Measurements from ENCODE around the gene C19orf67.
A peak's percentile ranks its signal among the peaks of the same experiment; 100 is the strongest.

Gene C19orf67

DNA sequence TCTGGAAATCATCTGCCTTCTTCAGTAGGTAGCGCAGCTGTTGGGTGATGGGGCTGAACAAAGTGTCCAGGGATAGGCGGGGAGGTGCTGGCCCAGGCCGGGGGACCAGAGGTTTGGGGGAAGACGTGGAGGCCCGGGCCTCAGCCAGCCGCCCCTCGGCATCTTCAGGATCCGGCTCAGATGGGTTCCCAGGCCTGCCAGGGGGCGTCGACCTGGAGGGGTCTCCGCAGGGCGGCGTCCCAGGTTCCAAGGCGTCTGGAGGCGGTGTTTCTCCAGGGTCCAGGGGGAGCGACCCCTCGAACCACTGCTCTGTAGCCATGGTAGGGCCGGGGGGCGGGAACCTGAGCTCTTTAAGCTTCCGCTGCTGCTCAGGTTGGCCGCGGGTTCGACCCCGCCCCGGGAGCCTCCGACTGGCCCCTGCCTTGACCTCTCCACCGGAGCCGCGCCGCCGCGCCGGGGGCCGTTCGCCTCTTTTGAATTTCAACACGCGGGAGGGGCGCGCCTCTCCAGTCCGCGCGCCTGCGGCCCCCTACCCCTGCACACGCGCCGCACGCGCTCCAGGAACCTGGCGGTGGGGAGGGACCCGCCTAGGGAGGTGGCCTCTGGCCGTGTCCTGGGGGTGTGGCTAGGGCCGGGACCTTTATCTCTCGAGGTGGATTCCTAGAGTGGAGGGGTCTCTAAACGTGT is at the start of gene C19orf67:
Gene C19orf67, minus strand, starts transcription at position 475 of the 687 bp plus-strand sequence. Its CDS starts 156 bp downstream, at position 319.
- DNase-seq (ENCODE audit: low read depth in 3 of 3): no peak

DNA sequence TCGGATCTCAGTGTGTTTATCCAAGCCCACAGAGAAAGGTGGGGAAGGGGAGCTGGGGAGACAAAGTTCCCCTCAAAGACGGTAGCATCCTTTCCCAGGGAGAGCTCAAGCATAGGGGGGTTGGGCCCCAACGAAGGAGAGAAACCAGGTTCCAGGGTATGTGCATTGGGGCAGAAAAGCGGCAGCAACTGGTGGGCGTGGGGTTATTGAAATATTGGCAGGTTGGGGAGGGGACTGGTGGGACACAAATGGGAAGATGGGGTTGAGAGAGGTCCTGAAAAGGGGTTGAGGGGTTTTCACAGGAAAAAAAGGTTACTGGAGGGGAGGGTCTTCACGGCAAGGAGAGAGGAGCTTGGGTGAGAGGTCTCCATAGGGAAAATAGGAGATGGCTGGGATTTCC is 49.8 kb upstream of the C19orf67 start:
- no peak for DNase-seq (ENCODE audit: low read depth in 3 of 3)

DNA sequence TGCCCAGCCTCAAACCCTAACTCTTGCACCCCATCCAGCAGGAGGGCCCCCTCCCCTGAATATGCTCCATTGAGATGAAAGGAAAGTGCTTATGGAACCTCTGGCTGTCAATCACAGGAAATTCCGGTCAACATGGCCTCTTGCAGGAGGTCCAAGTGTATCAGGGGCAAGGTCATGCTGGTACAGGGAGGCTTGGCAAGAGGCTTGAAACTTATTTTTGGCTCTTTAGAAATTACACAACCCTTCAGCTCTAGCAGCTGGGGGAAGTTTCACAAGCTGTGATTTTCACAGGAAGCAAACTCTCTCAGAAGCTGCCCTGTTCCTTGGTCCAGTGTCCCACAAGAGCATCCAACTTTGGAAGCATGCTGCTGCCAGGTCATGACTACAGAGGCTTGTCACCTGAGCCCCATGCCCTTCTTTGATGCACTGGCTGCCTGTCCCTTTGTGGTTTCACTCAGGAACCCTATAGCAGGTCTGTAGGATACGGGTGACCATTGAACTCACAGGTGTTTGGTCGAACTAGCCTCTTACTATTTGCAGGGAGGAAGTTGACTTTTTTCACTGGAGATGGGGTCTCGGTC is 42.4 kb upstream of the C19orf67 start:
- DNase-seq (ENCODE audit: low read depth in 3 of 3): no peak

DNA sequence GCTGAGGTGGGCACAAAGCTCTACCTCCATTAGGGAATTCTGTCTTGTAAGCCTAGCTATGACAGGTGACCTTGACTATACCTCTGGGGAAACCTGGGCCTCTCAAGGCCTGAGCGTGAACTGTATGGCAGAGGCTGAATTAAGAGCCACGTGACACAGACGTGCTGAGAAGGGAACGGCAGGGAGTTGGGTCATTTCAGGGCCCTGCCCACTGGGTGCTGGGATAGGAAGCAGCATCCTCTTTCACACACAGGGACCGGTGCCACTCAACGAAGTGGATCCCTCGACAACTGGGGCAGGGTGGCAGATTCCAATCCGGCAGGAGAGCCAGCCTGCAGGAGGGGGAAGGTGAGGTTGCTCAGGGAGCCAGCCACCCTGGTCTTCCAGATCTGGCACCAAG is 41.6 kb upstream of the C19orf67 start:
- no peak for DNase-seq (ENCODE audit: low read depth in 3 of 3)

DNA sequence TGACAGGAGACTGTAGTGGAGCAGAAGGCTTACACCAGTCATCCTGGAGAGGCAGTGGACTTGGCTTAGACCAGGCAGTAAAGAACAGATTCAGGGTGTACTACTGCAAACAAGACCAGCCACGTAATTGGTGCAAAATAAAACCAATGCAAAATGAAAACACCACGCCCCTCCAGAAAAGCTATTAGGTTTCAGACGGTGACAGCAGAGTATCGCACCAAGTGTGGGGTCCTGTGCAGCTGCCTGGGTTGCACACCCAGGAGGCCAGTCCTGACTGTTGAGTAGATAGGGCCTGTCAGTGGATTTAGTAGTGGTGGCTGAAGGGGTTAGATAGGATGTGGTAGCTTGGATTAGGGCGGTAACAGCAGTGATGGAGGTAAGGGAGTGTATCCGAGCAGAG is 37.3 kb upstream of the C19orf67 start:
- DNase-seq (ENCODE audit: low read depth in 3 of 3): no peak

DNA sequence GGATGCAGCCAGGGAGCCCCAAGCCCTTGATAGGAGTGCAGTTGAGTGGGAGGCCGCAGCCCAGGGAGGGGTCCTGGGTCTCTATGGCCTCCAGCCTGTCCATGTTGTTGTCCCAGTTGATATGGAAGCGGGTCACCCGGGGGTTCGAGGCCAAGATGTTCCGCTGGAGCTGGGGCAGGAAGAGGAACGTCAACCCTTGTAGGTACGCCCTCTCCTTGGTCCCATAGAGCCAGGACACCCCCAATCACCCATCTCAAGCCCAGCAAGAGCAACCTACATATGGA is 34.9 kb upstream of the C19orf67 start:
- no peak for DNase-seq (ENCODE audit: low read depth in 3 of 3)

DNA sequence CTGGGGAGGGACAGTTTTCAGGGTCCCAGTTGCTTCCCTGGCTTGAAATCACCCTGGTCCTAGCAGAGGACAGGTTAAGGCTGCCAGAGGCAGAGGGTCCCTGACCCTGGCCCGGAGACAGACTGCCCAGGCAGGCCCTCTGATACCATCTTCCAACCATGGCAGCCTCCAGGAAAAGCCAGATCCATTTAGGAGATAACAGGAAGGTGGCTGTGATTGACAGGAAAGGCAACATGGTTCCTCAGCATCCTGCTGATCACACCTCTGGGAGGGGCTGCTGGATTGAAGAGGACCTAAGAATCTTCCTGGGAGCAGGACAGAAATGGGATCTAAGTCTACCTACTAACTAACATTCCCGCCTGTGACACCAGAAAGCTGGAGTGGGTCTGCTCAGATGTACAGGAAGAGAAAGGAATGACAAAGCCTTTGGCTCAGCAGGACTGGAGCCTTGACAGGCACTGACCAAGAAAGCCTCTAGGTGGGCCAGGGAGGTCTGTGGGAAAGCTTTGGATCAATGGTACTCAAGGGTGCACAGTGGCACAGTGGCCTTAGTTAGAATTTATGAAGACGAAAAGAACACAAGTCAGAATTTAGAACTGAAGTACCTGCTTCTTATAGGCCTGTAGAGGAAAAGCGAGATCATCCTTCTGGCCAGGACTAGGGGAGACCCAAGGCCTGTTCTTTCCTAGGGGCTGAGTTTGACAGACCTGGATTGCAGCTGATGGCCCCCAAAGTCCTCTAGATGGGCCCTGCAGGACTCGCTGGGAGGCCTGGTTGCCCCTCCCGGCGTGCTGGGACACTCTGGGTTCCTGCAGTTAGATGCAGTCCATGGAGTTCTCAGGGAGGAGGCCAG is 34.3 kb upstream of the C19orf67 start:
- no peak for DNase-seq (ENCODE audit: low read depth in 3 of 3)

DNA sequence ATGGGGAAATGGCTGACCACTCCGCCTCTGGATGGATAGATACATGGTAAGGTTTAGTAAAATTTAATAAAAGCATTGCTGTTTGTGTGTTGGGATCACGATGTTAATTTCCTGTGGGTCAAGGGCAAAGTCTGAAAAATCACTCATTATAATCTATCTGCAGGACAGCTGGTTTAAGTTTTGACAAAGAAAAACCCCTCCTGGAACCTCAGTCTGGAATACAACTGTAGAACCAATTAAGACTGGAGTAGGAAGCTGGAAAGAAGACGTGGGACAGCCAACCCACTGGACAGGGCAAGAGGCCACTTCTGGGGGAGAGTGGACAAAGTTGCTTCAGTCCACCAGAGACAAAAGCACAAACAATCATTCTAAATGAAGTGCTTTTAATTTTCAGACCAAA is 33.6 kb upstream of the C19orf67 start:
- no peak for DNase-seq (ENCODE audit: low read depth in 3 of 3)

DNA sequence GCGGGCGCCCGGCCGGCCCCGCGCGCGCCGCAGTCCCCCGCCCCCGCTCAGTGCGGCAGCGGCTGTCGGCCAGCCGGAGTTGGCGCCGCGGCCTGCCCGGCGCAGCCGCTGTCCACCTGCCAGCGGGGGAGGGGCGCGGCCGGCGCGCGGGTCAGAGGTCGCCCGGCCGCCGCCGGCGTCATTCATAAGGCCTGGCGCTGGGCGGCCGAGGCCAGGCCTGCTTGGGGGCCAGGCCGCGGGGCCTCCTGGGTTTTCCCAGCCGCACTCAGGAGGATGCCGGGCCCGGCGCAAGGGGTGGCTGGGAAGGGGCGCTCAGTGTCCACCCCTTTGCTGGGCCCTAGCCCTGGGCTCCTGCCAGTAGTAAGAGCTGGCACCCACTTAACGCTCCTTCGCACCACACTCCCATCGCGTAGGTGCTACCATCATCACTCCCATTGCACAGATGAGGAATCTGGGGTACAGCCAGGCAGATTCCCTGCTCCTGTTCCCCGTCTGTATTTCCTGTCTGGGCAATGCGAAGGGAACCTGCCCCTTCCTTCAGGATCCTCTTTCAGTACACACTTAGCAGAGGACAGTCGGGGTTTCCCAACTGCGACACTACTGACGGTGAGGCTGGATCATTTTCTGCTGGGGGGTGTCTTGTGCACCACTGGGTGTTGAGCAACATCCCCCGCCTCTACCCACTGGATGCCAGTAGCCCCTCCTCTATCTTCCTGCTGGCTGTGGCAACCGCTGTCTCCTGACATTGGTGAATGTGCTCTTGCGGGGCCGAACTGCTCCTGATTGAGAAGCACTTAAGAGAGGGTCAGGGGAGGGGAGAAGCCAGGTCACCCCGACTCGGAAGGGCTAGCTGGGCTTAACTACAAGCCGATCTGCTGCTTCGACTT is 32.8 kb upstream of the C19orf67 start:
- no peak for DNase-seq (ENCODE audit: low read depth in 3 of 3)

DNA sequence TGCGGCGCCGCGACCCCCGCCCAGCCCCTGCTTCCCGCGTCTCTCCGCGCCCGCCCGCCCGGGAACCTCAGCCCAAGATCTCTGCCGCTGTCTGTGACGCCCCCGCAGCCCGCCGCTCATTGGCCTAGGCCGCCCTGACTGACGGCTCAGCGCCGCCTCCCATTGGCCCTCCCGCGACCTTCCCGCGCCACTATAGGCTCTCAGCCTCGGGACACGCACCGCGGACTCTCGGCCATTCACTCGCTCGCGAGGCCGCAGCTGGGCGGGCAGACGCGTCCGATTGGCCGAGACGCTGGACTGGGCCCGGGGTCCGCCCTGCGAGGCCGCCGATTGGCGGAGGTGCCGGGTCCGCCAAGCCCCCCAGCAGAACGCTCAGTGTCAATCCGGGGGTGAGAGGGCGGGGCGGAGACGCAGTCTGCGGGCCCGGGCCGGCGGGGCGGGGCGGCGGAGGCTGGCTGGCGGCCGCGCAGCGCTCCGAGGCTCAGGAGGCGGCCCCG is 32.1 kb upstream of the C19orf67 start, which contains the start of gene PRKACA:
Gene PRKACA, minus strand, starts transcription at position 95 of the 497 bp plus-strand sequence. CDS start 215 bp downstream, outside the sequence.
- DNase-seq (ENCODE audit: low read depth in 3 of 3): peak; percentile 95 to 98 (median 95)

DNA sequence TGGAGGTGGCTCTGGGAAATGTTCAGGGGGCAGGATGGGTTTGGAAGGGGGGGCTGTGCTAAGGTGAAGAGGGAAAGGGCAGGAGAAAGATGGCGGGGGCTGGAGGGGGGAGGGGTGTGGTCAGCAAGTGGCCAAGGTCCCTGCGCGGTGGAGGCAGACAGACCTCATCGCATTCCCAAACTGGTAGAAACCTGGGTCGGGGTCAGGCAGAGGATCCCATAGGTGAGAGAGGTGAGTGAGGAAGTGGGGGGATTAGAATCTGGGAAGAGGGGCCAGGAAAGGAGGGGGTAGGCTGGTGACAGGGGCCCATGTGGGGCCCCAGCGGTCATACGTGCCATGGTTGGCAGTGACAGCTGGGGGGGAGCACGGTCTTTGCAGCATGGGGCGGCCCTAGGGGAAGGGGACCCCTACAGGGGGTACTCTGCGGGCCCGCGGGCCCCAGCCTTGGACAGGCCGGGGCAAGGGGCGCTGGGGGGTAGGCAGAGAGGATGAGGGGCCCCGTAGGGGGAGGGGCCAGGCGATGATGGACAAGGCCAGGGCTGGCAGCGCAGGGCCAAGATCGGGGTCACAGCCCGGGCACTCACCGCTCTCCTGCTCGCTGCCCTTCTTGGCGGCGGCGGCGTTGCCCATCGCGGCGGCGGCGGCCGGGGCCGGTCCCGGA is 31.5 kb upstream of the C19orf67 start:
- DNase-seq (ENCODE audit: low read depth in 3 of 3): no peak

DNA sequence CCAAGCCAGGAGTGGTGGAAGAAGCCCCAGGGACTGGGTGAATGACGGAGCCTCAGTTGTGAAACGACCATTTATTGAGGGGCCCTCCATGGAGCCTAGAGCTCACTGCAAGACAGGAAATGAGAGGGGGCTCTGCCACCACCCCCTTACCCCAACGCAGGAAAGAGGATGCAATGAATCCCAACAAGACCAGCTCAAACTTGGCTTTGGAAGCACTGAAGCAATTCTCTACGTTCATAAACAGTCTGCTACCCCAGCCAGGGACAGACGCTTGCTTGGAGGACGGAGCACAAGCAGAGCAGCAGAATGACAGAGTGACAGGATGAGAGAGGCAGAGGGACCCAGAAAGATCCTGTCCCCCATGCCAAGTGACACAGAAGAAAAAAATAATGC is 30.9 kb upstream of the C19orf67 start:
- DNase-seq (ENCODE audit: low read depth in 3 of 3): no peak

DNA sequence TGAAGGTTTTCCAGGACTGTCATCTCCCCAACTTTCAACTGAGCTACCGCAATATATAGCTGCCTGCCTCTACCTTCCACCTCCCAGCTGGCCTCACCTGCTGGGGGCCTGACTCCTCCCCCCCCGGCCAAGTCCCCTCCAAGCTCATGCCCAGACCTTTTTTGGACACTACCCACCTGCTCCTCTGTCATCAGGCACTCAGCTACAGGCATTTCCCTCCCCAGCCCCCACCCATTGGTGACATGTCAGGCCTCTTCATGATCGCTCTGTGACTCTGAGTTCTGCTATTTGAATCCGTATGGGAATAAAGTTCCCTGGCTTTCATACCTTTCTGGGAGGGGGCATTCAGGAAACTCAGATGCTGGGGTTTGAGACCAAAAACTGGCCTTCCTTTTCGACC is 30.2 kb upstream of the C19orf67 start:
- no peak for DNase-seq (ENCODE audit: low read depth in 3 of 3)

DNA sequence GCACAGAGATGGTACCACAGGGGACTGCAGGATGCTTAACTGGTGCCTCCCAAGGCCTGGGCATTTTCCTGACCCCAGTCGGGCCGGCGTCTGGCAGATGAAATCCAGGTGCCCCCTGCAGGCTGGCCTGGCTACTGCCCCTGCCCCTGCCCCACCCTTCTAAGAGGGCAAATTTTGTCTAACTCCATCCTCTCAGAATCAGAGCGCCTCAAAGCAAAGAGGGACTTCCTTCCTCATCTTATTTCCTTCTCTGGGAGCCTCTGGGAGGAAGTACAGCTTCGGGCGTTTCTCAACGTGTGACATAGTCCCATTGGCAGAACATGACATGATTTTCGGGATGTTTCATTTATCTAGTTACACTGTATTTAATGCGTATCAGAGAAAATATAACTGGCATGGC is 29.3 kb upstream of the C19orf67 start:
- peak in 2 of 3 donors; percentile 31 to 49 for DNase-seq (ENCODE audit: low read depth in 3 of 3)

DNA sequence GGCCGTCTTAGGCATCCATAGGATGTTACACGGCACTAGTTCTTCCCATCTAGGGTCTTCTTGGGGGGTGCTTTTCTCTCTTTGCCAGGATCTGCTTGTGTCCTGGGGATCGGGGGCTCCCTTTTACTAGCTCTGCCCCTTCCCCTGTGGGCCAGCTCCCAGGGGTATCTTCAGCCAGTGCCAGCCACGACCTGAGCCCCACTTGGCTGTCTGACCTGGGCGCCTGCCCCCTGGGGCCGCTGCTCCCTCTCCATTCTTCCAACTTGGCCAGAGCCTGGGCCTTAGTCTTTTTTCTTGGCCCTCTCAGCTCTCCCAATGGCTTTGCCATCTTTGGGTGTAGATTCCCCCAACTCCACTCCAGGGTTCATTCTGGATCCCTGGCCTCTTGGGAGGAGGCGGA is 28.9 kb upstream of the C19orf67 start:
- DNase-seq (ENCODE audit: low read depth in 3 of 3): no peak

DNA sequence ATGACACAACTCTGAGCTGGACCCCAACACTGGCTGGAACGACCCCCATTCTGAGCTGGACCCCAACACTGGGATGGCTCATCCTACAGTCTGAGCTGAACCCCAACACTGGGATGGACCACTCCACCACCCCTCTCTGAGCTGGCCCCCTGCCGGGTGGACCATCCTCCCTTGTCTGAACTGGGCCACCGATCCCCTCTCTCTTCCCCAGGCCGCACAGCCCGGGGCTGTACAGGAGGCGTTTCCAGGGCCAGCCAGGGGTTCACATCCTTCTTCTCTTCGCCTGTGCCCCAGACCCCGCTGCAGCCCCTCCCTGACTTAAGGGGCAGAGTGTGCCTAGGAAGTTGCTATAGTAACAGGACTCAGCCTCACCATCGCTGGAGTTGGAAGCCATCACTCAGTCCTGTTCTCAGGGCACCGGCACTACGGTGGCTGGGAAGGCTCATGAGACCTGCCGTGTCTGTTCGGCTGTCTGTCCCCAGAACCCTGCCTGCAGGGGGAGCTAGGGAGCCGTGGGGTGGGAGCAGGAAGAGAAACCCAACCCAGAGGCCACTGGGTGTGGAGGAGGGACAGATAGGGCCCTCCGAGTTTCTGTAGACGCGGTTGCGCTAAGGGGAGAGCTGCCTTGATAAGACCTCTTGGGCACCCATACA is 28.3 kb upstream of the C19orf67 start:
- DNase-seq (ENCODE audit: low read depth in 3 of 3): peak; percentile 36 to 55 (median 48)

DNA sequence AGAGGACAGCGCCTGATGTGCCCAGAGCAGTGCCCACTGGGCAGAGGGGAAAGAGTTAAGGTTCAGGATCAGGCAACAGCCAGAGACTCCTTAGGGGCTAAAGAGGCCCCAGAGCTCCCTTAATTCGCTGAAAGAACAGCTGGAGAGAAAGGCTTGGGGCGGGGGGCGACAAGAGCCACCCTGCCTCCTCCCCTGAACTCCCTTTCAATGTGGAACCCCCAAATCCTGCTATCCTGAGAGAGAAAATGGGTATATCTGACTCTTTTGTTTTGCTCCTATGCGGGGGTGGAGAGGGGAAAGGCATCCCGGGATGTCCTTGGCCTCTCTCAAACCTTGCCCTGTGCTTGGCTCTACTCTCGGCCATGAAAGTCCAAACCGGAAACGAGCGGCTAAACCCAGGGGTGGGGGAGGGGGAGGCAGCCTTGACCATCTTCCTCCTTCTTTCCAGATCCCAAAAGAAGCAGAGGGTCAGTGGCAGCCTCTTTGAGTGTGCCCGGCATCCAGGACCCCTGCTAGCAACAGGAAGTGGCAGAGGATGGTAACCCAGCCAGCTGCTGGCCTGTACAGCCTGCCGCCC is 27.3 kb upstream of the C19orf67 start:
- no peak for DNase-seq (ENCODE audit: low read depth in 3 of 3)

DNA sequence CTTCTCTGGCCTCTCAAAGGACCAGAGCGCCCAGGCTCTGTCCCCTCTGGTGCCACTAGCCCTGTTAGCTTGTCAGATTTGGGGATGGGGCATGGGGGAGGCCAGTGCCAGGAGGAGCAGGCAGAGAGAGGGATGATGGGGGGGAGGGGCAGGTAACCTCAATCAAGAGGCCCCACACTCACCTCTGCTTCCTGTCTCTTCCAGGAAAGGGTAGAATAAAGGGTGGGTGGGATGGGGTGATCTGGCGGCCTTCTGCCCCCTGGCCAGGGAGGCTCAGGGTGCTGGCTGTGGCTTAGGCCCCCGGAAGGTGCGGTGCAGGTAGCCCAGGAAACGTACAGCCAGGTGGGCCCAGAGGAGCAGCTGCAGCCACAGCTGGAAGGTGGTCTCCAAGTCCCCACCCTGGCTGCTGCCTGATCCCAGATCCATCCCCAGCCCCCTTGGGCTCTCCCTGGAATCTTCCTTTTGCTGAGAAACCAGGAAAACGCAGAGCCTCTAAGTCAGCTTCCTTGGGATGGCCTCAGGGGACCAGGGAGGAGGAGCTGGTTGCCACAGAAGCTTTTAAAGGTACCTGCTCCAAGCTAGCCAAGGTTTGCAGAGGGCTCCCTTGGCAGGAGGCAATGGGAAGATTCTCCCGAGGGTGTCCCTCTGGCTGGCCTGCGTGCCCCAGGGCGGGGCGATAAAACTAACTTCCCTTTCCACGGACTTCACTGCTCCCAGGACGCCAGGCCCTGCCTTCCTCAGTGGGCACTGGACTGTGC is 26.6 kb upstream of the C19orf67 start:
- no peak for DNase-seq (ENCODE audit: low read depth in 3 of 3)

DNA sequence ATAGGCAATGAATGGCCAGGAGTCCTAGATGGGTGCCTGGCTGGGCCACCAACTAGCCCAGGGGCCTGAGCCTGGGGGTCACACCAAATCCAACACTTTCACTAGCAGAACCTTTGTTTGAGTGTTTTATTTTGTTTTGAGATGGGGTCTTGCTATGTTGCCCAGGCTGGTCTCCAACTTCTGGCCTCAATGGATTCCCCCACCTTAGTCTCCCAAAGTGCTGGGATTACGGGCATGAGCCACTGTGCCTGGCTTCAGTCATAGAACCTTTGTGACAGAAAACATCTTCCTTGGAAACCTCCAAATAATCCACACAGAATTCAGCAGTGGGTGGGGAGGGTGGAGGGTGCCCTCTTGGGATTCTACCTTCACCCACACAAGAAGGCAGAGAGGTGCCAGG is 25.9 kb upstream of the C19orf67 start:
- no peak for DNase-seq (ENCODE audit: low read depth in 3 of 3)

DNA sequence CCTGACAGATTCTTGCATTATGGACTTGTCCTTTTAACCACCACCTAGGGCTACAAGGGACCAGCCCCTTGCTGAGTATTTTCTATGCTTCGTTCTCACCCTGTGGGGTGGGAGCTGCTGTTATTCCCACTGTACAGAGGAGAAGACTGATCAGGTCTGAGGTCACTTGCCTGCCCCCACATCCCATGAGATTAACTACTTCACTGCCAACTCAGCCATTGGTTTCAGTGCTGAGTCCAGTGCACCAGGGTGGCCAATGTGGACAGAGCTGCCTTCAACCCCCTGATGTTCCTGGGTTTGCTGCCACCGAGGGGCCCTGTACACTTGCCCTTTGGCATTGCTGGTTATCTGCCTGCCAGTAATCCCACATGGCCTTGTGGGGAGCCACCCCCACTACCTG is 25.1 kb upstream of the C19orf67 start:
- DNase-seq (ENCODE audit: low read depth in 3 of 3): no peak

Measured in stimulated activated CD4-positive, alpha-beta T cell treated with anti-CD3 and anti-CD28 coated beads, TNF-alpha, amount 100 ng/mL, for 48 hours (primary cell).